T-helper 9 cell (primary cell): ENCODE data around the gene NCKAP5.
"Not testable (repeated sequence)": the region's sequence is repeated elsewhere in the genome, so short reads cannot be mapped to it uniquely, and the experiment has no call there.

Experiments
- DNase-seq: peaks from one replicate; pipeline ENCODE4 v3.0.0-alpha.2; 2020

NCKAP5 gene

DNA sequence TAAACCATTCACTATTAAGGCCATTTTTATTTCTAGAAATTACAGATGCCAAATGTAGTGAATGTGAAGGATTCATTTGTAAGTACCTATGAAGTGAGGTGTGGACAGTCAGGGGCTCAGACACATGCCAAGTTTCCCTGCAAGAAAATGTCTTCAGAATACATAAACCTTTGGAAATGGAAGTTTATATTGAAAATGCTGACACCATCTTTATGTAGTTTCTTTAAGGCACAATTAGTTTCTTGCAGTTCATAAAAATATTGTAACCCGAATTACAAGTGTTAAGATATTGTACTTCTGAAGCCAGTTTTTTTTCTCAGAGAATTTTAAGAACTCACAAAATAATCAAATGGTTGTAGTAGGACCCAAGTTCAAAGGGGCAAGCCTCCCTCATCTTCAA, 832.2 kb downstream of the NCKAP5 start:
- DNase-seq: no peak

DNA sequence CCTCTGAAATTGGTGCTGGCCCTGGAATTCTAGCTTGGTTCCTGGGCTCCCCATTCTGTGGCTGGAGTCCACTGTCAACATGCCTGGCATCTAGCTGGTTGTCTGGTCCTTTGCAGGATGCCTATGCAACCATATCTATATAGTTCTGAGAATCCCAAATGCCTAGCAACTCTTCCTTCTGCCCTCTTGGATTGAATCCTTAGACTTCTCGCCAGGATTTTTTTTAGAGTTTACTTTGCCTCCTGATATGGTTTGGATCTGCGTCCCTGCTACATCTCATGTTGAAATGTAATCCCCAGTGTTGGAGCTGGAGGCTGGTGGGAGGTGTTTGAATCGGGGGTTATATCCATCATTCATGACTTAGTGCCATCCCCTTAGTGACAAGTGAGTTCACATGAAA, 833.3 kb downstream of the NCKAP5 start:
- no peak for DNase-seq

DNA sequence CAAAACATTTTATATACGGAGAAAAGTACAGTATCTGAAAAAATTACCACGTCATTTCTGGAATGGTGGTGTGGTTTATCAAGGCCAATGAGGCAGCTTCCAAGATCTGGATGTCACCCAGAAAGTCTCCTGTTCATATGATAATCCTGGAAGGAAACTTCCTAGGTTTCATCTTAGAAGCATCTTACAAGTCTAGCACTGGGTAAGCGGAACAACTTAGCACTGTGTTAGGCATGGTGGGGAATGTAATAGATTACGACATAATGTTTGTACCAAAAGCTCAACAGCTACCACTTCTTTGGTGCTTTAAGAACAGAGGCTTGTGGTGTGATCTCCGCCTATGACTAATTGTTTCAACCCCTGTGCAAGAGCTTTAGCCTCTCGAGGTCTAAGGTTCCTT, 835.2 kb downstream of the NCKAP5 start:
- DNase-seq: no peak

DNA sequence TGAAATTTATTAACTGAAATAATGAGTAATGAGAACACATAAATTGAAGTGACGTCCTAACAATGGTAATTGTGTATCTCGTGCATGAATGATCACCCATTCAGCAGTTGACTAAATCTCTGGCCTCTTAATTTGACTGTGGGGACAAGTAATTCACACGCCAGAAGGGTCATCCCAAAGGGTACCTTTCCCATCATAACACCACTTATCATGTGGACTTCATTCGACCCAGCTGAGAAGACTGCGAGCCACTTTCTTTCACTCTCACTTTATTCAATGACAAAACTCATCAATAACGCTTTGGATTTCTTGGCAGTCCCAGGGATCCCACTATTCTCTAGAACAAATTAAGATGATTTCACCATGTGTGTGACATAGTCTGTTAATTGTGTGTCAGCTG, 835.6 kb downstream of the NCKAP5 start:
- no peak for DNase-seq

DNA sequence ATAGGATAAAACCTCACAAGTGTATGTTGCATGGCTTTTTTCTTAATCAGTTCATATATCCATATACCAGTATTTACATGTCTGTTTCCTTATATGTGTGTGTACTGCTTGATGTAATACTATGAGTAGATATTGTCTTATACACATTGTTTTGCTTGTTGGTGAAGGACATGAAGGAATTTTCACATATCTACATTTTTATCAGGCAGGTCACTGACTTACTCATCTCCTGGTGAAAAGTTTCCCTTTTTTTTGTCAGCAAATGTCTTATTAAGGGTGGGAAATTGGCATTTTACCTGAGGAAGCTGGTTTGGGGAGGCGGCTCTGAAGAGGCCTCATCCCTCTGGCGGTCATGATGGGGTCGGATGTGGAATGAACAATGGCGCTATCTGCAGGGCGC, 836.8 kb downstream of the NCKAP5 start:
- DNase-seq: no peak

DNA sequence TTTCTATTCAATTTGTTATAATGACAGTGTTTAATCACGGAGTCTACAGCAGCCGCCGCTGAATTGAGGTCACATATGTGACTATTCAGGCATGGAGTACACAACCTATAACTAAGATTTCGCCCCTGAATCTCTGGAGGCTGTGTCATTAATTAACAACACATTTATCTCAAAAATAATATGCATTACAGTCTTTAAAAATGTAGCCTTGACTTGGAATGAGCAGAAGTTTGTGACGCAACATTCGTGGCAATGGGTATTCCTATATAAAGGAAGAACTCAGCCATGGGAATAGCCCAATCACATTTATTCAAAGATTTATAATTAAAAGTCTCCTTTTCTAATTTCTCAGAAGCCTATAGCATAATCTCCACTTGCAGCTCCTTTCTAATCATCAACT, 837.7 kb downstream of the NCKAP5 start:
- no peak for DNase-seq

DNA sequence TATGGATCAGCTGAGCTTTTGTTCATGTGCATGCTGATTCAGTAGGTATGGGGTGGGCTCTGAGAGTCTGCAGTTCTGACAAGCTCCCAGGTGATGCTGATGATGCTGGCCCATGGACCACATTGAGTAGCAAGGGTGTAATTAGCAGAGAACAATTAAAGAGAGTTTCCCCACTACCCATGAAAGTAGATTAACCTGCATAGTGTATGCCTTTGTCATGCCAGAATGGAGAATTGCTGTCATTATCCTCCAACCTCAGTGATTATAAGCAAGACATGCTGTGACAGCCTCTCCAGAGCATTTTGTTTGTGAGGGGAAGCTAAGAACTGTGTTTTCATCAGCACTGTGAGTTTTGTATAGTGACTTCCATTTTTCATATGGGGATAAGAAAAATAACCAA, 838.7 kb downstream of the NCKAP5 start:
- DNase-seq: no peak

DNA sequence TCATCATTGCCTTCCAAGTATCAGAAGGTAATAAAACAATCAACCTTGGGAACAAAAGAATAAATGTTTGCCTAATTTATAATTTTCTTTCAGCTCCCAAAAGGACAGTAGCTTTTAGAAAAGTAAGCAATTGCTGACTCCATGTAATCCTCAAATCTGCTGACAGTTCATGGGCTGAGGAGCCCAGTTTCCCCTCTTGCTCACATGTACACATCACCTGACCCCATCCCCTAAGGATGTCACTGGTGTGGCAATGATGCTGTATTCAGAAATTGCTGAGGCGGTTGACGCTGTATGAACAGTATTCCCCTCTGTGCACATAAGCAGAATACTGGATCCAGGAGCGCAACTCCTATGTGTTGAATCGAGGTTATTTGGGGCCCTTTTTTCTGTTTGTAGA, 842.1 kb downstream of the NCKAP5 start:
- DNase-seq: no peak

DNA sequence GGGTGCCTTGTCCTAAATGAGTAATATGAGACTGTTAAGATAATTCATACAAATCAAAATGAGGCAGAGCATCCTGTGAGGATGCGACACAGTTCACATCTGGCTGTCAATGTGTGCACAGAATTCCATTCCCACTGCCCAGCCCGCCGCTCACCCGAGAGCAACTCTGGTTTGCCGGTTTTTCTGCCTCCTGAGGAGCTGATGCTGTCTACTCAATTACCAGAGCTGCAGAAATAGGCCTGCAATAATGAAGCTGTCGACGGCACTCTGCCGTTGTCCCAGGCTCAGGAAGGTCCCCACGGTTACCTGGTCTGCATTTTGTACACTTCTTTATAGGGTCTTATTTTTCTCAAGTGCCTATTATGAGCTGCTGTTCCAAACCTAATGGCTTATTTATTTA, 842.5 kb downstream of the NCKAP5 start:
- DNase-seq: no peak

DNA sequence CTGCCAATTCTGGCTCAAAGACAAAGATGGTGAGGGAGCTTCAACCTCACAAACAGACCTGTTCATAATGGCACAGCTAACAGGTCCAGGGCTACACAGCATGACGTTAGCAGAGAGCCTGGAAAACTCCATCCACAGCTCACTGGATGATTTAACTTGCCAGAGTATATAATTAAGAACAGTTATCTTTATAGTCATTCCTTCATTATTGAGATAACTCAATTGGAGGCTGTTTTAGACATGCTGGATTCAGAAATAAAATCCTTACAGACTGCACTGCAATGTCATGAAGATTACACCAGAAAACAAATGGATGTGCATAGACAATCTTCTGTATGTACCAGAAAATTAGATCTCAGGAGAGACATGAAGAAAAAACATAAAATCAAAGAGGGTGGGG, 843.1 kb downstream of the NCKAP5 start:
- no peak for DNase-seq

DNA sequence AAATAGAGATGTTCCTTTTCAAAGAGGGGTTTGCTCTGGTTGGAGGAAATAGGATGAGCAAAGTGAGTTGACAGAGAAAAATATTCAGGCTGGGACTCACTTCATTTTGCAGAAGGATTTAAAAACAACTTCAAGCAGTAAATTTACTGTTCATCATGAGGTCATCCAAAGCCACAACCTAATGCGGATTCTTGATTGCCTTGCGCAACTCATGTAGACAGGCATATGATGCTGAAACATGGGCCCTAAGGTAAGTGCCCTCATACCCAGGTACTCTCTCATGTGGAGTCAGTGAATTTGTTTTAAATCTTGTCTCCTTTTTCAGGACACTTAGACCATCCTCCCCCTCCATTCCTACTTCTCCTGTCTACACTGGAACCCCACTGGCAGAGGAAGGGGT, 846.3 kb downstream of the NCKAP5 start:
- no peak for DNase-seq

DNA sequence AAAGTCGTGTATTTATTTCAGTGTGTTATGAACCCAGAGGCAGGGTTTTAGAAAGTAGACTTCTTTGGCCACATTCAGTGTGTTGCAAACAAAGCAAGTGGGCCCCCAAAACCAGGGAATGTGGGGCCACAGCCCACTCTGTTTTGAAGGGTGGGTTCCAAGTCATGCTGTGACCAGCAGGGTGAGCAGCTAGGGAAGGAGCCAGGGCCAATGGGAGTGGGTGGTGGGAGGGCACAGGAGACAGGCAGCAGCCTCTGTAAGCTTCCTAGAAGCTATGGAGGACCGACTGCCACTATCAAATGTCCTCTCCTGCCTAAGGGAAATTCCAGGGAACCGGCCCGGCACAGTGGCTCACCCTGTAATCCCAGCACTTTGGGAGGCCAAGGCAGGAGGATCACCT, 847.9 kb downstream of the NCKAP5 start:
- no peak for DNase-seq

DNA sequence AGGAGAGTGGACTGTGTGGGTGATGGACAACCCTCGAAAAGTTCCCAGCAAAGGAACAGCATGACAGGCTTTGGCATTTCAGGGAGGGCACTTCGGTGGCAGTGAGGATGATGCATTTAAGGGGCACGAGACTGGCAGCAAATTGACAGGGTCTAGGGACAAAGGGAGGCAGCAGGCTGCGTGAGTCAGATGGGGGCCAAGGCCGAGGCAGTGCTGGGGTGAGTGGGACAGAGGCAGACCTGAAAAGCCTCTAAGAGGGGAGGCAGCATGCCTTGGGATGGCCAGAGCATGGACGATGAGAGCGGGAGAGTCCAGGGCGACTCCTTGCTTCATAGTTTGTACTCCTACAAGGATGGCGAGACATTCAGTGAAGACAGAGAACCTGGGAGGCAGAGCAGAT, 848.8 kb downstream of the NCKAP5 start:
- no peak for DNase-seq

DNA sequence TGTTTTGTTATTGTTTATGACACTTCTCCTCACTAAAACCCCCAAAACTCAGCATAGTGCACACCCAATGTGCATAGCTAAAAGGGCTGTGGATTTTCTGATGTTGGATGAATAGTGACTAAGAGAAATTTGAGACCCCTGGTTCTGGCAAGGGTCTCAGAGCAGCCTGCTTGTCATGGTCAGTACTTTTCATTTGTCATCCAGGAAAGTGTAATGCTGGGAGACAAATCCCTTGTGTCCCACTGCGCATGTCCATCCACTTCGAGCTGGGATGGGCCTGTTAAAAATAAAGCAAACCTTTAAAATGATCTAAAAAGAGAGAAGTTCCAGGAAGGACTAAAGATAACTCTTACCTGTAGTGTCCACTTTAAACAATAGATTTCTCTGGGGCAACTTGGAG, 851.3 kb downstream of the NCKAP5 start:
- no peak for DNase-seq

DNA sequence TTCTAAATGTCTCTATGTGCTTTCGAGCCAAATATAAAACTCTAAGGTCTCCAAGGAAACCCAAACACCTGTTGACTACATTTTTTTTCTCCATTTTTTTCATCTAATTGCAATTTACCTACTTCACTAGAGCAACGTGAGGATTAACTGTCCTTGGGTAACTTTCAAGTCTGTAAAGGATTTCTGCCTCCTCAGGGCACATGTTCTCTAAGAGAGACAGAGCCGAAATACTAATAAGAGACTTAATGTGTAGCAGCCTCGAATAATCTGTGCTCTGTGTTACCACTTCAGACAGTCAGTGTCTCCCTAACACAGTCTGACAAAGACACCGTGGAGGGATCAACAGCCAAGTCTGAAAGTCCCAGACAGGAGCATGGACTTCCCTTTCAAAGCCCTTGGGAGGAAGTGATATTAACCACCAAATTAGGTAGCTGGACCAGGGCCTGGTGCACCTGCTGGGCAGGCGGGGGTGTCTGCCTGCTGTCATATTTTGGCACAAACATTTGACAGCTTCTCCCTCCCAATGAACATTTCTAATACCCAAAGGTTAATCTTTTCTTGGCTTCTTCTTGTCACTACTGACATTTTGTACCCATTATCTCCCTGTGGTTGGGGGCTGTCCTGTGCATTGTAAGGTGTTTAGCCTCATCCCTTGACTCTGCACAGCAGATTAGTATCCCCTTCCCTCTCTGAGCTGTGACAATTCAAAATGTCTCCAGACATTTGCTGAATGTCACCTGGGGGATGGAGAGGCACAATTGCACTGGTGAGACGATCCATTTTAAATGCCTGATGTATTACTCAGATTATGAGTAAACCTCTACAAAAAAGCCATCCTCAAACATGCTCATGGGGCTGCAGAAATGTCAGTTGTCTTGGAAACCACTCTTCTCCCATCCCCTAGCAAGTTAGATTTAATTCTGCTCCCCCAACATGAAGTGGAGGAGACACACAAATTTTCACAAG, 852.6 kb downstream of the NCKAP5 start:
- no peak for DNase-seq

DNA sequence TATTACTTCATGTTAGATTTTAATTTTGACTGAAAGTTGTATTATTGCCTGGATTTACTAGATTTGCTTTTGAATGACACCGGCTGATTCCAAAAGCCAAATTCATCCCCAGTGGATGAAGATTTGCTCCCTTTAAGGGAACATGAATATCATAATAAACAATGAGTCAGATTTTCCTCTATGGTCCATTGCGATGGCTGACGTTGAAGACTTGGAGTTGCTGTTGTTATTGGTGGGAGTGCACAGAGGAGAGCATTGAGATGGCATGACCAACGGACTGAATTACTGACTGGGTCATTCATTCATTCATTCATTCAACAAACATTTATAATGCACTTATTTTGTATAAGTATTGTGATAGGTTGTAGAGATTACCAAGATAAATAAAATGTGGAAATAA, 864.9 kb downstream of the NCKAP5 start:
- DNase-seq: no peak

DNA sequence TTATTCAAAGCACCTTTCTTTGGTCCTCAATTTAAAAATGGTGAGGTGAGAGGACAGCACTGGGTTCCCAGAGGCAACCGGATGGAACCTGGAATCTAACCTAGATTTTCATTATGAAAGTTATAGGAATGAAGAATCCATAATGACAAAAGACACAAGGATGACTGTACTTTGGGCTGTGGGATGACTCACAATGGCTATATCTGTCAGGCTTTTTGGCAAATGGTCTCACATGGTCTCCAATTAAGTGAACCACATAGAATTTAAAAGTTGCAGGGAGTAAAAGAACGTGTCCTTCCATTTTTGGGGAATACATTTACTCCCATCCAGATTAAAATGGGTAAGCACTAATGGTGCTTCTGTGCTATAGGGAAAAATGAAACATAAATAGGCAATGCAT, 866.5 kb downstream of the NCKAP5 start:
- no peak for DNase-seq

DNA sequence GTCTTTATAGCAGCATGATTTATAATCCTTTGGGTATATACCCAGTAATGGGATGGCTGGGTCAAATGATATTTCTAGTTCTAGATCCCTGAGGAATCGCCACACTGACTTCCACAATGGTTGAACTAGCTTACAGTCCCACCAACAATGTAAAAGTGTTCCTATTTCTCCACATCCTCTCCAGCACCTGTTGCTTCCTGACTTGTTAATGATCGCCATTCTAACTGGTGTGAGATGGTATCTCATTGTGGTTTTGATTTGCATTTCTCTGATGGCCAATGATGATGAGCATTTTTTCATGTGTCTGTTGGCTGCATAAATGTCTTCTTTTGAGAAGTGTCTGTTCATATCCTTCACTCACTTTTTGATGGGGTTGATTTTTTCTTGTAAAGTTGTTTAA, 868.5 kb downstream of the NCKAP5 start:
- not testable (repeated sequence) for DNase-seq

DNA sequence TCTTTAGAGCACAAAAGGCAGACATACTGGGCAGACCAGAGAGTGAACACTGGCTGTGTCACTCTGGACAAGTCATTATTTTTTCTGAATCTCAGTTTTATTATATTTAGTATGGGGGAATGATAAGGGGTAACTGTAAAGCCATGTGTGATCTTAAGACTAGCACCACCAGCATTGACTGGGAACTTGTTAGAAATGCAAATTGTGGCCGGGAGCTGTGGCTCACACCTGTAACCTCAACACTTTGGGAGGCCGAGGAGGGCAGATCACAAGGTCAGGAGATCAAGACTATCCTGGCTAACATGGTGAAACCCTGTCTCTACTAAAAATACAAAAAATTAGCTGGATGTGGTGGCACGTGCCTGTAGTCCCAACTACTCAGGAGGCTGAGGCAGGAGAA, 869.9 kb downstream of the NCKAP5 start:
- DNase-seq: not testable (repeated sequence)

DNA sequence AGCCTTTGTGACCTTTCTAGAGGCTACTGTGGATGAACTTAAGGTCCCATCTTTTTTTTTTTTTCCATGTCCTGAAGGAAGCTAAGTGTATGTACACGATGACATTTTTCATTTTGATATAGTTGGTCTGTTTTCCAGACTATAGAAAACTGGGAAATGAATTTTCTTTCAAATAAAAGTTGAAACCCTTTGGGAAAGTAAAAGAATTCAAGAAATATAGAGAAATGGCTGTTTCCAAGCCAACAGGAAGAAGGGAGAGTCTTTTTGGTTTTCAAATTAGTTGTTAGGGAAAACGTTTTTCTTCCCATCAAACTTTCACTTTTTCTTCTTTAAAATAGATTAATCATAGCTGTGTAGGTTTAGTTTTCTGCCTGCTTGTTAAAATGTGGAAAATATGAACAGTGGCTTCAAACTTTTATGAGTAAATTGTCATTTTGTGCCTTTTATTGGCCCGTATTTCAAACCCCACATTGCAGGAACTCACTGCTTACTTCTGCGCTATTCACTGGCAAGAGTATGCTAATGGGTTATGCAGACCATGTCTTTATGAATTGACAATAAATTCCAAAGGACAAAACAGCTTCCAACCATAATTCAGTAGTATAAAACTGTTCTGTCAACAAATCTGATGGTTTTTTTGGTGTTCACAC, 870.6 kb downstream of the NCKAP5 start:
- DNase-seq: no peak

DNA sequence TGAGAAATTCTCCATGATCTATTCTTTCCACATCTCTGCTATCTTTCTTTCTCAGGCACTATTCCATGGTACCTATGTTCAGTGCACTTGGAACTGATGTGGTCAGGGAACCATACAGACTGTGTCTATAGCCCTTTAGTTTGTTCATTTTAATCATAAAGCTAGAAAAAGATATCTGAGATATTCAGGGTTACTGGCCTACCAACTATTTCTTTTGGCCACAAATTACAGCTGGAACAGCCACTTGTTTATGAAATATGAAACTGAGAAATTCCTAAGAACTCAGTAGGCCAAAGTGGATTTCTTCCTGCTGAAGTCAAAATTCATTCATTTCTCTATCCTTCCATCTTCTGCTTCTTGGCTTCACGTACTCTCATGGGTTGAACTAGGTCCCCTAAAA, 875.4 kb downstream of the NCKAP5 start:
- DNase-seq: no peak

DNA sequence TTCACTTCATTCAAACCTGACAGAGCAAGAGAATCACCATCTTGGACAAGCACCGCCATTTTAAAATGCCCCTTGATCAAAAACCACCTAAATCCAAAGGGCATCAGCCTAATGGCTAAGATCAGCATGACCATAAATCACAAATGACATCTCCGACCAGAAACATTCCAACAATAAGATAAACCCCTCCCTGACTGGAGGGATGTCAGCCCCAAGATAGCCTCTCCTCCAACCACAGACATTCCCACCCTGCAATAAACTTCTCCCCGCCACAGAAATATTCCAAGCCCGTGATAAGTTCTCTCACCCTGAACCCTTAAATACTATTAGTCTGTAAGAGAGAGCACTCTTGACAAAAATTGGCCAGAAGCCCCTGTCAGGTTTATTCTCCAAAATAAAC, 876.7 kb downstream of the NCKAP5 start:
- DNase-seq: no peak

DNA sequence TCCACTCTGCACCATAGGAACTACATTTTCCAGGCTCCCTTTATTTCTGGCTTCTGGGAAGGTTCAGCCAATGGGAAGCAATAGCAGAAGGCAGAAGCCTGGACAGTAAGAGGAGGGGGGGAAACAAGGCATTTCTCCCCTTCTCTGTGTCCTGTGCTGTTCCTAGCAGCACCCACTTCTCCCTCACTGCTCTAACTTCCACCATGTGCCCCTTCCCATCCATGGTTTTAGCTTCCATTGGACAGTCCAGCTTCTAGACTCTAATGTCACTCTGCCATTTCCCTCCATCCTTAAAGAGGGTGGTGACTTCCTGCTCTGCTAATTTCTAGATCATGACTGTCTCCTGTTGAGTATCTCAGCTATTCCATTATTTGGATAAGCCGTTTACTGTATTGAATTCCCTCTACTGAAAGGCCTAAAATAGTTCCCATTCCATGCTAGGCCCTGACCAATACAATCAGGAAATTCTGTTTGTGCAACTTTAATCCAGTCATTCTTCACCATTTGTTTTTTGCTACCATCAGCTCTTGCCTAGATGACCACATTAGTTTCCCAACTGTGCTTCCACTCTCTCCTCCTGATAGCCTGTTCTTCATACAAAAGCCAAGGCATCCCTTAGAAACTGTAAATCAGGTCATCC, 877.5 kb downstream of the NCKAP5 start:
- no peak for DNase-seq

DNA sequence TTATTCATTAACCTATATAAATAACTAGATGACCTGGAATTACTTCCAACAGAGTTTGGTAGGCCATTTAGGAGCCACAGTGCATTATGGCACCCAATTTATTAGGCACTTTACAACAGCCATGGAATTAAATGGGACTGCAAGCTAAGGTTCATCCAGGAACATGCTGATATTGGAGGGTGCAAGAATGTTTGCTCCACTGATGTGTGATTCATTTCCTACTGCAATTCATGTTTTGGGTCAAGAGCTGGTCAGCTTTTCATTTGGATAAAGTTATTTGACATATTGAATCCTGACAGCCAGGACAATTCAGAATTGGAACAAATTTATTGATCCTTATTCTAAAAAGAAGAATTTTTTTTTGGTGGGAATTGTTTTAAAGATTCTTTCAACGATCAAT, 886.5 kb downstream of the NCKAP5 start:
- DNase-seq: no peak
